ENCODE results near the gene MCM10. TPM values are rescaled to one million over a fixed set of nuclear protein-coding genes. Genes with fewer than 3 reads are reported as not detected.

The MCM10 gene
- total RNA-seq, 1 experiment from 2014 or later = 43.1 TPM

DNA sequence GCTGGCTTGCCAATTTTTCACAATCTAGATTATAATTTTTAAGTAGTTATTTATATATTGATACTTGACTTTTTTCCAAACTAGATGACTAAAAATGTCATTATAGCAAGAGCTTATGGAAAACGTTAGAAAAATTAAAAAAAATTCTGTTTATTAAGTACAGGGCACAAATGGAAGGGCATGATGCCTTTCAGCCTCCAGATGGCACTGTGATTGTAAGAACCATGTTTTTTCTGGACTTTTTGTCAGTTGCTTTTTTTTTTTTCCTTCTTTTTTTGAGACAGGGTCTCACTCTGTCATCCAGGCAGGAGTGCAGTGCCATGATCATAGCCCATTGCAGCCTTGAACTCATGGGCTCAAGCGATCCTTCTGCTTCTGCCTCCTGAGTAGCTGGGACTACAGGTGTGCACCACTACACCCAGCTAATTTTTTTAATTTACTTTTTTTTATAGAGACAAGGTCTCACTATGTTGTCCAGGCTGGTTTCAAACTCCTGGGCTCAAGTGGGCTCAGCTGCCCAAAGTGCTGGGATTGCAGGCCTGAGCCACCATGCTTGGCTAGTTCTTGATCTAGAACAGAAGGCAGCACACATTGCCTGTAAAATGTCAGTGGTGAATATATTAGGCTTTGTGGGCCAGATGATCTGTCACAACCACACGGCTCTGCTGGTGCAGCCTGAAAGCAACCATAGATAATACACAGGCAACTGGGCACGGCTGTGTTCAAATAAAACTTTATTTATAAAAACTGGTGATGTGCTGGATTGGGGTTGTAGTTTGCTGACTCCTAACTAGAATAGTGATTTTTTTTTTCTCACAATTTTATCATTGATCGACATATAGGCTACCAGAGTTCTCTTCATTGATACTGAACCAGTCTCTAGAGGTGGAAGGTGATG is 45.4 kb downstream of the MCM10 start:
- Histone ChIP-seq H3K79me2 (ENCODE audit: insufficient read depth, low read length) (no peaks in the 10 kb centered on the region), H3K9me2 (ENCODE audit: insufficient read depth) (no peaks in the 10 kb centered on the region), H3K27me3 (ENCODE audit: insufficient read depth, low read length) (no peaks in the 10 kb centered on the region), H3K4me1 (ENCODE audit: control insufficient read depth in 1 of 2, insufficient read depth in 2 of 2, low read length in 2 of 2) (no peaks in the 10 kb centered on the region), H2AFZ (ENCODE audit: low read depth, low read length, poor library complexity, severe bottlenecking) (no peak overlapping the region), H3K4me3 (replicated peaks in 1 of 2; ENCODE audit: low read depth in 1 of 2, low read length in 2 of 2) (no peak overlapping the region), H3K36me3 (ENCODE audit: control insufficient read depth in 1 of 2, insufficient read depth in 2 of 2, low read length in 2 of 2) (peaks cover 19 to 51% of the 10 kb centered on the region in 2 experiments), H3K9ac (ENCODE audit: low read length) (no peak overlapping the region), H3K27ac (ENCODE audit: low read depth, low read length) (no peak overlapping the region), H4K20me1 (ENCODE audit: insufficient read depth) (no peaks in the 10 kb centered on the region), H3K9me3 (ENCODE audit: control insufficient read depth in 1 of 2, insufficient read depth in 1 of 2, low read depth in 1 of 2, low read length in 2 of 2) (no peaks in the 10 kb centered on the region), H3K4me2 (ENCODE audit: low read length) (no peak overlapping the region)
- TF ChIP-seq JUND (IDR thresholded peaks at IDR 0.05) (no peak), RAD21 (IDR thresholded peaks at IDR 0.05; ENCODE audit: low read depth) (peak; percentile 49), EGR1 (IDR thresholded peaks at IDR 0.05; ENCODE audit: low read depth) (no peak), SRF (IDR thresholded peaks at IDR 0.05; ENCODE audit: low read depth) (no peak), TCF7L2 (IDR thresholded peaks at IDR 0.05; ENCODE audit: borderline replicate concordance, extremely low read depth, insufficient read depth, insufficient read length) (no peak), EZH2phosphoT487 (IDR thresholded peaks at IDR 0.05; ENCODE audit: borderline replicate concordance) (no peak), CBX3 (IDR thresholded peaks at IDR 0.05; ENCODE audit: low read depth) (no peak), FOSL1 (IDR thresholded peaks at IDR 0.05; ENCODE audit: low read depth) (no peak)
- TF ChIP-seq, protein P1, sequence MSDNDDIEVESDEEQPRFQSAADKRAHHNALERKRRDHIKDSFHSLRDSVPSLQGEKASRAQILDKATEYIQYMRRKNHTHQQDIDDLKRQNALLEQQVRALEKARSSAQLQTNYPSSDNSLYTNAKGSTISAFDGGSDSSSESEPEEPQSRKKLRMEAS (IDR thresholded peaks at IDR 0.05) = no peak
- TF ChIP-seq, protein P2, sequence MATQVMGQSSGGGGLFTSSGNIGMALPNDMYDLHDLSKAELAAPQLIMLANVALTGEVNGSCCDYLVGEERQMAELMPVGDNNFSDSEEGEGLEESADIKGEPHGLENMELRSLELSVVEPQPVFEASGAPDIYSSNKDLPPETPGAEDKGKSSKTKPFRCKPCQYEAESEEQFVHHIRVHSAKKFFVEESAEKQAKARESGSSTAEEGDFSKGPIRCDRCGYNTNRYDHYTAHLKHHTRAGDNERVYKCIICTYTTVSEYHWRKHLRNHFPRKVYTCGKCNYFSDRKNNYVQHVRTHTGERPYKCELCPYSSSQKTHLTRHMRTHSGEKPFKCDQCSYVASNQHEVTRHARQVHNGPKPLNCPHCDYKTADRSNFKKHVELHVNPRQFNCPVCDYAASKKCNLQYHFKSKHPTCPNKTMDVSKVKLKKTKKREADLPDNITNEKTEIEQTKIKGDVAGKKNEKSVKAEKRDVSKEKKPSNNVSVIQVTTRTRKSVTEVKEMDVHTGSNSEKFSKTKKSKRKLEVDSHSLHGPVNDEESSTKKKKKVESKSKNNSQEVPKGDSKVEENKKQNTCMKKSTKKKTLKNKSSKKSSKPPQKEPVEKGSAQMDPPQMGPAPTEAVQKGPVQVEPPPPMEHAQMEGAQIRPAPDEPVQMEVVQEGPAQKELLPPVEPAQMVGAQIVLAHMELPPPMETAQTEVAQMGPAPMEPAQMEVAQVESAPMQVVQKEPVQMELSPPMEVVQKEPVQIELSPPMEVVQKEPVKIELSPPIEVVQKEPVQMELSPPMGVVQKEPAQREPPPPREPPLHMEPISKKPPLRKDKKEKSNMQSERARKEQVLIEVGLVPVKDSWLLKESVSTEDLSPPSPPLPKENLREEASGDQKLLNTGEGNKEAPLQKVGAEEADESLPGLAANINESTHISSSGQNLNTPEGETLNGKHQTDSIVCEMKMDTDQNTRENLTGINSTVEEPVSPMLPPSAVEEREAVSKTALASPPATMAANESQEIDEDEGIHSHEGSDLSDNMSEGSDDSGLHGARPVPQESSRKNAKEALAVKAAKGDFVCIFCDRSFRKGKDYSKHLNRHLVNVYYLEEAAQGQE (IDR thresholded peaks at IDR 0.05; ENCODE audit: low read depth) = no peak
- TF ChIP-seq, protein P3, sequence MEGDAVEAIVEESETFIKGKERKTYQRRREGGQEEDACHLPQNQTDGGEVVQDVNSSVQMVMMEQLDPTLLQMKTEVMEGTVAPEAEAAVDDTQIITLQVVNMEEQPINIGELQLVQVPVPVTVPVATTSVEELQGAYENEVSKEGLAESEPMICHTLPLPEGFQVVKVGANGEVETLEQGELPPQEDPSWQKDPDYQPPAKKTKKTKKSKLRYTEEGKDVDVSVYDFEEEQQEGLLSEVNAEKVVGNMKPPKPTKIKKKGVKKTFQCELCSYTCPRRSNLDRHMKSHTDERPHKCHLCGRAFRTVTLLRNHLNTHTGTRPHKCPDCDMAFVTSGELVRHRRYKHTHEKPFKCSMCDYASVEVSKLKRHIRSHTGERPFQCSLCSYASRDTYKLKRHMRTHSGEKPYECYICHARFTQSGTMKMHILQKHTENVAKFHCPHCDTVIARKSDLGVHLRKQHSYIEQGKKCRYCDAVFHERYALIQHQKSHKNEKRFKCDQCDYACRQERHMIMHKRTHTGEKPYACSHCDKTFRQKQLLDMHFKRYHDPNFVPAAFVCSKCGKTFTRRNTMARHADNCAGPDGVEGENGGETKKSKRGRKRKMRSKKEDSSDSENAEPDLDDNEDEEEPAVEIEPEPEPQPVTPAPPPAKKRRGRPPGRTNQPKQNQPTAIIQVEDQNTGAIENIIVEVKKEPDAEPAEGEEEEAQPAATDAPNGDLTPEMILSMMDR (IDR thresholded peaks at IDR 0.05 in 2 of 3, conservative IDR thresholded peaks at IDR 0.05 in 1 of 3; ENCODE audit: borderline replicate concordance in 1 of 3, insufficient read depth in 1 of 3, low read depth in 2 of 3, low read length in 2 of 3) = peak in 2 of 3 experiments; percentile 44 to 51; a peak in 4 of 6 replicates
- DNase-seq (ENCODE audit: low read depth, low spot score) (peak; percentile 13), ATAC-seq (no peak)
- CTCF ChIA-PET = interaction anchor here (0.8 to 1.6 kb wide), 7 partner anchors 13 to 330 kb away, joined by 3 to 15 read pairs (median 4); no protein-coding TSS in a partner anchor
- POLR2A ChIA-PET = no interaction called here
- no TSS peak for BruUV-seq (replicated peaks)
- RAD21 ChIA-PET (ENCODE audit: low non-redundant PET in 1 of 2, low total read pairs in 2 of 2, uncharacterized antibody in 2 of 2, unreplicated experiment in 2 of 2) = no interaction called here
- intact Hi-C loops (cut with micrococcal nuclease) = loop anchor here (1.0 kb wide), 1 partner anchor 96 kb away; no protein-coding TSS in a partner anchor

Measured in HCT116 (cell line).